Measurements from ENCODE around the gene POC1A.

- TF ChIP-seq TAF1 (IDR thresholded peaks at IDR 0.05; ENCODE audit: borderline replicate concordance, low read depth, low read length), result no peak
- no peak for TF ChIP-seq POLR2A (IDR thresholded peaks at IDR 0.05; ENCODE audit: low read depth, low read length)
Measured at GRCh38 chr3:52190294-52191074, 36.3 kb upstream of the POC1A start.

Measured in GM12892 (cell line).